ENCODE data around the gene BIRC6. TPM values are rescaled to one million over a fixed set of nuclear protein-coding genes. Genes with fewer than 3 reads are reported as not detected.

BIRC6 gene
- total and polyA plus RNA-seq, 2 of the 8 experiments (the other 6 are each of a cell fraction or from before 2014, with no cell fraction given), result 32.5 to 69.5 TPM

DNA sequence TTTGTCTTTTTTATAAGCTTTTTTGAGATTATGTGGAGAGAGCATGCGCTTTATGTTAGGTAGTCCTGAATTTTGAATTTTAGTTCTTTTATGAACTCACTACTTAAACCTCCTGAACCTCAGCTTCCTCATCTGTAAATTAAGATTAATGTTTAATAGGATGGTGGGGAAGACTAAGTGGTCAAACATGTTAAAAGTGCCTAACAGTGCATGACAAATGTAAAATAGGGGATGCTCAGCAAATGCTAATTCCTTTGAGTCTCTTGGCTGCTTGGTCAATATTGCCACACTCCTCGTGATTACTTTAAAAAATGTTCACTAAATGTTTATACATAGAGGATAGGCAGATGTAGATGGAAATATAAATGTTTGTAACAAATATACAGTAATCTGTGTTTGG is 6.8 kb downstream of the BIRC6 start:
- H3K18ac ChIP-seq (ENCODE audit: extremely low read depth, low read length), result no peak overlapping the region
- no peak overlapping the region for H3K4me3 ChIP-seq (ENCODE audit: extremely low read depth in 1 of 4, insufficient read depth in 2 of 4, low read depth in 3 of 4, low read length in 4 of 4)
- H4K20me1 ChIP-seq (replicated peaks in 1 of 2; ENCODE audit: control insufficient read depth in 1 of 2, insufficient read depth in 2 of 2, low read length in 2 of 2), result peaks cover 0 to 5% of the 10 kb centered on the region in 2 experiments
- DNase-seq (ENCODE audit: low read depth in 1 of 2, low spot score in 2 of 2), result no peak
- H2BK5ac ChIP-seq (ENCODE audit: low read depth, low read length), result no peak overlapping the region
- H3K27ac ChIP-seq (ENCODE audit: low read depth, low read length), result no peak overlapping the region
- no peak overlapping the region for H2AFZ ChIP-seq (ENCODE audit: low read length)
- ChIA-PET CTCF (ENCODE audit: partially characterized antibody) (no interaction called here), POLR2A (ENCODE audit: partially characterized antibody) (no interaction called here)
- H3K4me1 ChIP-seq (replicated peaks in 1 of 4; ENCODE audit: control insufficient read depth in 3 of 4, insufficient read depth in 4 of 4, low read length in 3 of 4), result peaks cover 0 to 2% (median 0%) of the 10 kb centered on the region in 4 experiments; a peak in 4 of 7 replicates
- peaks cover 30 to 100% of the 10 kb centered on the region in 2 experiments for H3K79me2 ChIP-seq (ENCODE audit: control insufficient read depth in 1 of 2, insufficient read depth in 2 of 2, low read length in 2 of 2)
- H2BK120ac ChIP-seq (replicated peaks; ENCODE audit: low read depth, low read length), result no peak overlapping the region
- H4K8ac ChIP-seq (ENCODE audit: extremely low read depth, insufficient read depth, low read length), result no peak overlapping the region
- no peaks in the 10 kb centered on the region for H3K23me2 ChIP-seq (ENCODE audit: low read depth, low read length)
- WGBS, 2 experiments (ENCODE audit: extremely low coverage in 1 of 2, insufficient coverage in 1 of 2, insufficient read length in 1 of 2, insufficient replicate concordance in 2 of 2, low coverage in 1 of 2, low lambda C conversion rate in 2 of 2, missing lambda C conversion rate in 1 of 2), result 87% methylated on average over 2 of the region's 2 CpGs; no CpG with 5 or more reads in 1 of the 2 experiments
- no peak overlapping the region for H3K9ac ChIP-seq (replicated peaks in 1 of 4; ENCODE audit: extremely low read depth in 1 of 4, low read depth in 3 of 4, low read length in 3 of 4)
- no peak overlapping the region for H2BK15ac ChIP-seq (ENCODE audit: low read length)
- H3K27me3 ChIP-seq (replicated peaks in 1 of 4; ENCODE audit: control insufficient read depth in 3 of 4, extremely low read depth in 1 of 4, insufficient read depth in 3 of 4, low read length in 3 of 4), result no peaks in the 10 kb centered on the region
- no peak overlapping the region for H4K91ac ChIP-seq (replicated peaks; ENCODE audit: insufficient read length, low read length)
- peaks cover 0 to 12% (median 2%) of the 10 kb centered on the region in 4 experiments; a peak in 2 of 8 replicates for H3K36me3 ChIP-seq (ENCODE audit: control insufficient read depth in 2 of 4, insufficient read depth in 4 of 4, low read length in 3 of 4)
- H3K14ac ChIP-seq (ENCODE audit: insufficient read length), result no peak overlapping the region
- no peaks in the 10 kb centered on the region for H3K9me3 ChIP-seq (ENCODE audit: insufficient read depth in 2 of 2, low read depth in 1 of 2, low read length in 1 of 2)
- H3K56ac ChIP-seq (replicated peaks; ENCODE audit: insufficient read length, low read depth, low read length), result no peak overlapping the region
- H2BK20ac ChIP-seq (ENCODE audit: low read length), result no peak overlapping the region
- H3K4ac ChIP-seq (replicated peaks; ENCODE audit: insufficient read length, low read depth, low read length), result no peak overlapping the region
- no peak for FAIRE-seq
- TF ChIP-seq, protein P1, sequence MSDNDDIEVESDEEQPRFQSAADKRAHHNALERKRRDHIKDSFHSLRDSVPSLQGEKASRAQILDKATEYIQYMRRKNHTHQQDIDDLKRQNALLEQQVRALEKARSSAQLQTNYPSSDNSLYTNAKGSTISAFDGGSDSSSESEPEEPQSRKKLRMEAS (IDR thresholded peaks at IDR 0.05), result no peak
- TF ChIP-seq EZH2 (IDR thresholded peaks at IDR 0.05; ENCODE audit: low read depth, low read length, severe bottlenecking), result no peak
- TF ChIP-seq GTF2F1 (IDR thresholded peaks at IDR 0.05; ENCODE audit: borderline replicate concordance, low read depth, low read length), result no peak
- no peak for TF ChIP-seq EGR1 (IDR thresholded peaks at IDR 0.05; ENCODE audit: borderline replicate concordance, low read depth, low read length)
- no peak for TF ChIP-seq TBP (IDR thresholded peaks at IDR 0.05; ENCODE audit: low read depth, low read length)
- TF ChIP-seq, protein P2, sequence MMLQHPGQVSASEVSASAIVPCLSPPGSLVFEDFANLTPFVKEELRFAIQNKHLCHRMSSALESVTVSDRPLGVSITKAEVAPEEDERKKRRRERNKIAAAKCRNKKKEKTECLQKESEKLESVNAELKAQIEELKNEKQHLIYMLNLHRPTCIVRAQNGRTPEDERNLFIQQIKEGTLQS (IDR thresholded peaks at IDR 0.05; ENCODE audit: insufficient read depth, low read depth, low read length), result no peak
- TF ChIP-seq MAFK (IDR thresholded peaks at IDR 0.05; ENCODE audit: low read depth, low read length), result no peak
- TF ChIP-seq SP1 (IDR thresholded peaks at IDR 0.05; ENCODE audit: low read depth, low read length), result no peak
- TF ChIP-seq, protein P3, sequence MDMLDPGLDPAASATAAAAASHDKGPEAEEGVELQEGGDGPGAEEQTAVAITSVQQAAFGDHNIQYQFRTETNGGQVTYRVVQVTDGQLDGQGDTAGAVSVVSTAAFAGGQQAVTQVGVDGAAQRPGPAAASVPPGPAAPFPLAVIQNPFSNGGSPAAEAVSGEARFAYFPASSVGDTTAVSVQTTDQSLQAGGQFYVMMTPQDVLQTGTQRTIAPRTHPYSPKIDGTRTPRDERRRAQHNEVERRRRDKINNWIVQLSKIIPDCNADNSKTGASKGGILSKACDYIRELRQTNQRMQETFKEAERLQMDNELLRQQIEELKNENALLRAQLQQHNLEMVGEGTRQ (IDR thresholded peaks at IDR 0.05; ENCODE audit: low read length), result no peak
- no peak for TF ChIP-seq RBBP5 (IDR thresholded peaks at IDR 0.05; ENCODE audit: borderline replicate concordance, low read depth, low read length)
- TF ChIP-seq YY1 (IDR thresholded peaks at IDR 0.05; ENCODE audit: low read depth, low read length), result no peak
- no peak for TF ChIP-seq KDM1A (IDR thresholded peaks at IDR 0.05; ENCODE audit: borderline replicate concordance, low read length)
- no peak for TF ChIP-seq JUND (IDR thresholded peaks at IDR 0.05; ENCODE audit: low read length)
- H4K5ac ChIP-seq (ENCODE audit: insufficient read length, low read depth, low read length), result no peak overlapping the region
- no peak overlapping the region for H2AK5ac ChIP-seq (ENCODE audit: low read depth, low read length)
- H3K4me2 ChIP-seq (ENCODE audit: insufficient read depth in 1 of 2, low read depth in 2 of 2, low read length in 2 of 2), result no peak overlapping the region
- H2BK12ac ChIP-seq (ENCODE audit: low read depth, low read length), result no peak overlapping the region
- no peak overlapping the region for H3K23ac ChIP-seq (ENCODE audit: insufficient read length)
- H3K79me1 ChIP-seq (ENCODE audit: low read depth, low read length), result no peaks in the 10 kb centered on the region; the same call in 1 of the 2 replicates

All from H1 (cell line).